Gastroesophageal sphincter (tissue), 4 donors: Measurements from ENCODE around the gene PDE11A. TPM values are rescaled to one million over a fixed set of nuclear protein-coding genes. Genes with fewer than 3 reads are reported as not detected.

Experiments
- ATAC-seq: fragments of 150-250 bp; one replicate; pipeline ENCODE4 v1.9.1; 2016; ENCODE audit warnings: mild to moderate bottlenecking, moderate library complexity
- H3K27ac ChIP-seq, 4 donors: fragments of 200-600 bp; sonication (generic) in 3 of 4; 1 replicate in 3 of 4; 2 replicates in 1 of 4; pipeline ENCODE4 v1.5.1; 2016 to 2019
- H3K27me3 ChIP-seq: fragments of 200-600 bp; sonication (generic); one replicate; pipeline ENCODE4 v1.5.1; 2019
- H3K36me3 ChIP-seq, 2 donors: fragments of 200-600 bp; sonication (generic); one replicate each; pipeline ENCODE4 v1.5.1; 2019; ENCODE audit warnings: control low read depth in 1 of 2
- H3K4me1 ChIP-seq, 3 donors: fragments of 200-600 bp; sonication (generic); 1 replicate in 2 of 3; 2 replicates in 1 of 3; pipeline ENCODE4 v1.5.1; 2016 to 2019; ENCODE audit warnings: control low read depth in 2 of 3
- H3K4me3 ChIP-seq, 2 donors: fragments of 200-600 bp; sonication (generic); one replicate each; pipeline ENCODE4 v1.5.1; 2019; ENCODE audit warnings: mild to moderate bottlenecking in 1 of 2, moderate library complexity in 1 of 2
- H3K9me3 ChIP-seq, 3 donors: fragments of 200-600 bp; sonication (generic); one replicate each; pipeline ENCODE4 v1.5.1; 2017 to 2019; ENCODE audit warnings: control low read depth in 2 of 3
- EP300 ChIP-seq: sonication (generic); formaldehyde crosslinking; IDR thresholded peaks from one replicate; pipeline ENCODE4 v1.6.1; 2017; ENCODE audit warnings: antibody characterized with exemption, mild to moderate bottlenecking
- POLR2A ChIP-seq, 2 donors: fragments of 450-650 bp; IDR thresholded peaks; one replicate each; pipeline ENCODE4 v1.6.1; 2017; ENCODE audit warnings: antibody characterized with exemption in 2 of 2, mild to moderate bottlenecking in 2 of 2, moderate library complexity in 1 of 2
- POLR2AphosphoS5 ChIP-seq: sonication (generic); formaldehyde crosslinking; IDR thresholded peaks from one replicate; pipeline ENCODE4 v1.6.1; 2017; ENCODE audit warnings: antibody characterized with exemption
- WGBS, 2 donors: methylation state at CpG; one replicate each; pipeline ENCODE4 v1.1.5; 2018; ENCODE audit warnings: low coverage in 1 of 2; 5-methylcytosine and 5-hydroxymethylcytosine counted together
- total RNA-seq, 4 donors: library from RNA; depleted of rRNA; stranded (reverse); fragments of >200 nt; gene quantifications; one replicate each; pipeline ENCODE4 v1.1.0, GENCODE V29; 2016
- TF ChIP-seq, protein P1 (sequence below), 4 experiments: fragments of 200-600 bp in 2 of 4; fragments of 450-650 bp in 2 of 4; sonication (generic) in 1 of 4; IDR thresholded peaks; one replicate each; pipeline ENCODE4 v1.5.1; 2017 to 2019; ENCODE audit warnings: antibody characterized with exemption in 4 of 4, mild to moderate bottlenecking in 2 of 4, moderate library complexity in 2 of 4

The PDE11A gene
- total RNA-seq, 4 donors from 2014 or later = 0.13 to 1.9 (median 0.16) TPM; not detected in 1

DNA sequence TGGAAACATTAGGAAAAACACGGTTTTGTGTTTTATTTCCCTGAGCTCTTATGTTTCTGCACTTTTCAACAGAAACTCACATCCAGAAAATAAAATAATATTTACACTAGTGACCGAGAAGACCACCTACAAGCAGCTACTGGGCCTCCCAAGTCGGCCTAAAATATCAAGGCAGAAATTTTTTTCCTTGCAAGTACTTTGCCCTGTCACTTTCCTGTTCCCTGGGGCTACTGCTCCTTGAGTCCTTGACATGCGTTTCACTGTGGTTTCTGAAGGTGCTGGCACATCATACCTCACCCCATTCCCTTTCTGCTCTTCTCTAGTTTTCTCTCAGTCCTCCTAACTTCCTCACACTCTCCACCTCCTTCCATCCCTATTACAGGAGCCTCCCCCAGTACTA, 400.9 kb downstream of the PDE11A start:
- Histone ChIP-seq H3K4me3 (no peak overlapping the region), H3K27ac (no peak overlapping the region), H3K9me3 (no peaks in the 10 kb centered on the region), H3K36me3 (no peaks in the 10 kb centered on the region), H3K27me3 (peaks cover 12% of the 10 kb centered on the region), H3K4me1 (peaks cover 0 to 19% (median 0%) of the 10 kb centered on the region in 3 donors)
- WGBS, 2 donors = 40 to 47% methylated on average over 4 of the region's 4 CpGs
- no peak for ATAC-seq
- TF ChIP-seq POLR2A (IDR thresholded peaks at IDR 0.05) (no peak), POLR2AphosphoS5 (no peak), EP300 (no peak)
- TF ChIP-seq, protein P1, sequence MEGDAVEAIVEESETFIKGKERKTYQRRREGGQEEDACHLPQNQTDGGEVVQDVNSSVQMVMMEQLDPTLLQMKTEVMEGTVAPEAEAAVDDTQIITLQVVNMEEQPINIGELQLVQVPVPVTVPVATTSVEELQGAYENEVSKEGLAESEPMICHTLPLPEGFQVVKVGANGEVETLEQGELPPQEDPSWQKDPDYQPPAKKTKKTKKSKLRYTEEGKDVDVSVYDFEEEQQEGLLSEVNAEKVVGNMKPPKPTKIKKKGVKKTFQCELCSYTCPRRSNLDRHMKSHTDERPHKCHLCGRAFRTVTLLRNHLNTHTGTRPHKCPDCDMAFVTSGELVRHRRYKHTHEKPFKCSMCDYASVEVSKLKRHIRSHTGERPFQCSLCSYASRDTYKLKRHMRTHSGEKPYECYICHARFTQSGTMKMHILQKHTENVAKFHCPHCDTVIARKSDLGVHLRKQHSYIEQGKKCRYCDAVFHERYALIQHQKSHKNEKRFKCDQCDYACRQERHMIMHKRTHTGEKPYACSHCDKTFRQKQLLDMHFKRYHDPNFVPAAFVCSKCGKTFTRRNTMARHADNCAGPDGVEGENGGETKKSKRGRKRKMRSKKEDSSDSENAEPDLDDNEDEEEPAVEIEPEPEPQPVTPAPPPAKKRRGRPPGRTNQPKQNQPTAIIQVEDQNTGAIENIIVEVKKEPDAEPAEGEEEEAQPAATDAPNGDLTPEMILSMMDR (IDR thresholded peaks at IDR 0.05) = no peak

DNA sequence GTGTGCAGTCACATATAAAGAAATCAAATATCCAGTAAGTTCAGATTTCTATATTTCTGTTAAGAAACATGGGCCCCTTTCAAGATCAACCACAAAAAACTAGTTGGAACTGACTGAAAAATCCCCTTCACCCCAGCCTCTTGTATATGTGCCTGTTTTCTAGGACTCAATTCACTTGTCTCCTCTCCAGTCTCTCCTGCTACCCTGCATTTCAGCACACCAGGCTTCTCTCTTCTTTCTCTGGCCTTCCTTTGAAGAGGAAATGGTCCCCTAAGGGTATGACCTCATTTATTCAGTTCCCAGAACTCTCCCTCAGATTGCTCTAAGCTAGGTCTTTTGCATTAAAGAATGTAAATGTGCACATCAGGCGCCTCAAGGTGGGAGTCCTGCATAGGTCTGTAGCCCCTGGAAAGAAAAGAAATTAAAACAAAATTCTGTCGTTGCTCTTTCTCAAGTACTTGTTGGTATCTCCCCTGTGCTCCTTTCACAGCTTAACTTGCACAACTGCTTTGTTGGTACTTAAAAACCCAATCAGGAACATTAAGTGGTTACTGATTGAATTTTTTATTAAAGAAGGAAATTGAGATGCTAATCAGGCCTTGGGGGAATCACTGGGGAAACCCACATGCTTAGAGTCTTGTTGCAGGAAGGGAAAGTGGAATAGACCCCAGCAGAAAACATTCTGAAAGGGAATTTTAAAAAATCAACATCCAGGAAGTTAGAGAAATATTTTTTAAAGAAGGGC, 401.6 kb downstream of the PDE11A start:
- WGBS, 2 donors = 44 to 49% methylated on average over 2 of the region's 2 CpGs
- peaks cover 0 to 19% (median 0%) of the 10 kb centered on the region in 3 donors for H3K4me1 ChIP-seq
- no peak overlapping the region for H3K27ac ChIP-seq
- no peaks in the 10 kb centered on the region for H3K36me3 ChIP-seq
- H3K9me3 ChIP-seq = no peaks in the 10 kb centered on the region
- no peak overlapping the region for H3K4me3 ChIP-seq
- TF ChIP-seq, protein P1 (IDR thresholded peaks at IDR 0.05) = no peak
- TF ChIP-seq EP300 (no peak), POLR2AphosphoS5 (no peak), POLR2A (IDR thresholded peaks at IDR 0.05) (no peak)
- no peak for ATAC-seq
- H3K27me3 ChIP-seq = peaks cover 5% of the 10 kb centered on the region

DNA sequence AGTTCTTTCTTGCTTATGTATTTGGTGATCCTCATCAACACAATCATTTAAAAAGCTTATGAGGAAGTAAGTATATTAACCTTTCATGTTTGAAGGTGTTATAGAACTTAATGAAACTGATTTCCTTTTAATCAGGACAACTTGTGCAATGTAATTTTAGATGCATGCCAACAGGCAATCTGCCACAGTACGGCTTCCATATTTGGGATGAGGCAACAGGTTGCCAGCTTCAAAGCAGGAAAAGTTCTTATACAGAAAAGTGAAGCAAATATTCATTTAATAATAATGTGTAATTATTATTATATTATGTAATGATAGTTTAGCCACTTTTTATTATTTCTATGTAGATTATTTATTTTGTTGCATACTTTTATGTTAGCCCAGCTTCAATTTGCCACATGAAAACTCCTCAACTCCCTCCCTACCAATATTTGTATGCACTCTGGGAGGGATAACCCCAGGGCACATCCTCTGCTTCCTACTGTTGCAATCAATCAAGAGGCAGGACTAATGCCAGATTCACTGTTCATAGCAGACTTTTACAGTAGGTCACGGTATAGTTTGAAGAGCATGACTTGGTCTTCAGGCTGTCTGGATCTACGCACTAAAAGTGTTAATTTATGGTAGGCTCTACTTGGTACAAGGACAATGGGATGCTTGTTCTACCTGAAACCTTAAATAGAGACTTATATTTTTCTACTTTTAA, 402.8 kb downstream of the PDE11A start:
- 69 to 83% methylated on average over 3 of the region's 3 CpGs for WGBS, 2 donors
- peaks cover 5% of the 10 kb centered on the region for H3K27me3 ChIP-seq
- no peaks in the 10 kb centered on the region for H3K9me3 ChIP-seq
- H3K4me3 ChIP-seq = no peak overlapping the region
- peaks cover 0 to 19% (median 0%) of the 10 kb centered on the region in 3 donors for H3K4me1 ChIP-seq
- H3K27ac ChIP-seq = no peak overlapping the region
- TF ChIP-seq POLR2AphosphoS5 (no peak), POLR2A (IDR thresholded peaks at IDR 0.05) (no peak), EP300 (no peak)
- TF ChIP-seq, protein P1 (IDR thresholded peaks at IDR 0.05) = no peak
- no peak for ATAC-seq
- H3K36me3 ChIP-seq = no peaks in the 10 kb centered on the region

DNA sequence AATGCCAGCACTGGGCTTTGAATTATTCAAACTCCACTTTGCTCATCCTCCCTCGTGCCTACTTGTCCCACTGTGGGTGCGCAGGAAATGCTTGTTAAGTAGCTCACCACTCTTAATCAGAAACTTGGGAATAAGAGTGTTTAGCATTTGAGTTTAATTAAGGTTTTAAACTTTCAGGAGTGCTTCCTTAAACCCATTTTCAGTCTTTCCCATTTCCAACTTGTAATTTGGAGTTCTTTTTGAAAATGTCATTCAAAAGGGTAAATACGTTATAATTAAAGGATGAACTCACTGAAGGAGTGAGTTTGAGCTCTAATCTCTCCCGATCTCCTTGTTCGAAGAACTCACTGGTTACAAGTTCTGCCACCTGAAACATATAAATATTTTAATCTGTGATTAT, 403.4 kb downstream of the PDE11A start:
- H3K4me1 ChIP-seq = peaks cover 0 to 19% (median 0%) of the 10 kb centered on the region in 3 donors
- ATAC-seq = no peak
- H3K27me3 ChIP-seq = peaks cover 5% of the 10 kb centered on the region
- no peaks in the 10 kb centered on the region for H3K36me3 ChIP-seq
- TF ChIP-seq POLR2A (IDR thresholded peaks at IDR 0.05) (no peak), EP300 (no peak), POLR2AphosphoS5 (no peak)
- TF ChIP-seq, protein P1 (IDR thresholded peaks at IDR 0.05) = no peak
- no peak overlapping the region for H3K27ac ChIP-seq
- H3K4me3 ChIP-seq = no peak overlapping the region
- 74 to 84% methylated on average over 5 of the region's 5 CpGs for WGBS, 2 donors
- H3K9me3 ChIP-seq = no peaks in the 10 kb centered on the region
